Nucleus accumbens (tissue), 56 donors: ENCODE data around the gene TNFRSF14.
"Not testable (repeated sequence)": the region's sequence is repeated elsewhere in the genome, so short reads cannot be mapped to it uniquely, and the experiment has no call there.

Experiments
- DNase-seq, 56 donors: peaks; one replicate each; lab custom pipeline; 2025; lab: John Stamatoyannopoulos, UW

The TNFRSF14 gene

GRCh38 chr1:2564006-2564814 lies 8.0 kb downstream of the TNFRSF14 start:
- DNase-seq, result no peak

GRCh38 chr1:2564815-2565374 lies 8.7 kb downstream of the TNFRSF14 start:
- DNase-seq, result no peak

GRCh38 chr1:2566101-2567045 lies 10.2 kb downstream of the TNFRSF14 start:
- no peak for DNase-seq

GRCh38 chr1:2567083-2567679 lies 11.0 kb downstream of the TNFRSF14 start:
- no peak for DNase-seq

GRCh38 chr1:2568187-2568816 lies 12.1 kb downstream of the TNFRSF14 start:
- DNase-seq, result not testable (repeated sequence)

GRCh38 chr1:2569060-2569459 lies 12.9 kb downstream of the TNFRSF14 start:
- DNase-seq, result no peak

GRCh38 chr1:2569703-2570102 lies 13.5 kb downstream of the TNFRSF14 start:
- not testable (repeated sequence) for DNase-seq

- no peak for DNase-seq
Observed at GRCh38 chr1:2570332-2570731, 14.2 kb downstream of the TNFRSF14 start.

GRCh38 chr1:2571348-2571747 lies 15.2 kb downstream of the TNFRSF14 start:
- DNase-seq, result no peak

GRCh38 chr1:2573250-2573920 lies 17.2 kb downstream of the TNFRSF14 start:
- DNase-seq, result no peak

GRCh38 chr1:2574350-2574749 lies 18.2 kb downstream of the TNFRSF14 start:
- no peak for DNase-seq

- no peak for DNase-seq
Observed at GRCh38 chr1:2575801-2576663, 19.9 kb downstream of the TNFRSF14 start.

GRCh38 chr1:2577565-2578075 lies 21.4 kb downstream of the TNFRSF14 start:
- not testable (repeated sequence) for DNase-seq

GRCh38 chr1:2578758-2579118 lies 22.6 kb downstream of the TNFRSF14 start:
- no peak for DNase-seq

GRCh38 chr1:2580691-2581090 lies 24.5 kb downstream of the TNFRSF14 start:
- no peak for DNase-seq

GRCh38 chr1:2582391-2582790 lies 26.2 kb downstream of the TNFRSF14 start:
- DNase-seq, result peak in 11 of 56 donors; percentile 9 to 49 (median 32)

- DNase-seq, result no peak
Observed at GRCh38 chr1:2583331-2583791, 27.2 kb downstream of the TNFRSF14 start.

GRCh38 chr1:2583871-2584351 lies 27.7 kb downstream of the TNFRSF14 start:
- no peak for DNase-seq
